Neural cell (in vitro differentiated cells): ENCODE measurements around the gene GALNT15.

Experiments used
- CTCF ChIP-seq: fragments of 450-650 bp; IDR thresholded peaks from 2 replicates; pipeline ENCODE4 v1.5.1; 2014; ENCODE audit warnings: antibody characterized with exemption, mild to moderate bottlenecking, moderate library complexity; ENCODE audit not compliant: poor library complexity, severe bottlenecking
- MXI1 ChIP-seq: fragments of 450-650 bp; conservative IDR thresholded peaks from 2 replicates; pipeline ENCODE4 v1.6.1; 2014; ENCODE audit warnings: antibody characterized with exemption, mild to moderate bottlenecking; ENCODE audit not compliant: poor library complexity, severe bottlenecking
- POLR2AphosphoS5 ChIP-seq: IDR thresholded peaks from 2 replicates; pipeline ENCODE4 v1.6.1; 2012
- RAD21 ChIP-seq: fragments of 450-650 bp; conservative IDR thresholded peaks from 2 replicates; pipeline ENCODE4 v1.6.1; 2014; ENCODE audit warnings: antibody characterized with exemption, mild to moderate bottlenecking, moderate library complexity
- REST ChIP-seq: IDR thresholded peaks from 2 replicates; pipeline ENCODE4 v1.6.1; 2012; ENCODE audit warnings: borderline replicate concordance

GRCh38 chr3:16258866-16259265 is 84.4 kb downstream of the GALNT15 start:
- no peak for TF ChIP-seq CTCF
- no peak for TF ChIP-seq REST
- no peak for TF ChIP-seq RAD21
- TF ChIP-seq POLR2AphosphoS5, result no peak
- no peak for TF ChIP-seq MXI1
